NCI-H526 (cell line): ENCODE measurements around the gene HNRNPA3.
"Not testable (repeated sequence)": the region's sequence is repeated elsewhere in the genome, so short reads cannot be mapped to it uniquely, and the experiment has no call there.

ENCODE experiments used
- DNase-seq, 2 experiments: peaks; one replicate each; lab custom pipeline; 2025; lab: John Stamatoyannopoulos, UW

The HNRNPA3 gene

DNA sequence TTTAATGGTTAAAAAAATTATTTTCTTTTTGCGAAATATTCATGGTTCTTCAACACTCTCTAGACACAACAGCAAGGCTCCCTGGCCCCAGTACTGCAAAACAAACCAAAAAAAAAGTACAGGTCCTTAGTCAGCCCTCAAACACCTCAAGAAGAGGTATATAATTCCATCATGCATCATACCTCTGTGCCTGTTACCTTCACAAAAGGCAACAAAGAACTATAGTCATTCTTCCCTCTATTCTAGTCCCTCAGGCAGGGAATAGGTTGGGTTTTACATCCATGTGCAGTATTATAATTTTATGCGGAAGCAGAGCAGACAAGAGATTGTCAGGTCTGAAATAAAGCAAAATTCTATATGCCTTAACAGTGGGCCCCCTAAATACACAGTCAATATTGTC lies 43.4 kb downstream of the HNRNPA3 start:
- no peak for DNase-seq

DNA sequence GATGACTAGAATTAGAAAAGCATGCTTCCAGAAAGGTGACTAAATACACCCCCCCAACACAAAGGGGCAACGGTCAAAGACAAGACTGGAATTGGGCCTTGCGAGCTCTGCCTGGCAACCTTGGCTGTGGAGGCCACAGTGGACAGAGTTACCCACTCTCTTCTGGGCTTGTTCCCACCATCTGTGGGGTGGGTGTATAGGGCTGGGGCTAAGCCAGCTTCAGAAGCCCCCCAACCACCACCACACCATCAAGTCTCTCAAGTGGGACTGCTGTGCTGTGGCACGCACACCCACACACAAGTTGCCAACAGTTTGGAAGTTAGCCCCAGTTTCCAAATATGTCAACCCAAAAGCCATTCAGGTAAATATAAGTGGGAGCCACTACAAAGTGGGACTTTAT lies 44.1 kb downstream of the HNRNPA3 start:
- no peak for DNase-seq

DNA sequence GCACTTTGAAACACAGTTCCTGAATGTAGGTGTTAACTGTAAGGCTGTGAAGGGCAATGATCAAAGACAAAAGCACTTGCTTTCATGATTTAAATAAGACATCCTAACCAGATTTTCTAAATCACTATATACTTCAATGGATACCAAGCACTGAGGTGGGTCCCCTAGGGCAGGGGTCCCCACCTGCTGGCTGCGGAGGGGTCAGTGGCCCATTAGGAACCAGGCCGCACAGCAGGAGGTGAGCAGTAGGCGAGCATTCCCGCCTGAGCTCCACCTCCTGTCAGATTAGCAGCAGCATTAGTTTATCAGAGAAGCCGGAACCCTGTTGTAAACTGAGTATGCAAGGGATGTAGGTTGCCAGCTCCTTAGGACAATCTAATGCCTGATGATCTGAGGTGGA lies 44.9 kb downstream of the HNRNPA3 start:
- no peak for DNase-seq

DNA sequence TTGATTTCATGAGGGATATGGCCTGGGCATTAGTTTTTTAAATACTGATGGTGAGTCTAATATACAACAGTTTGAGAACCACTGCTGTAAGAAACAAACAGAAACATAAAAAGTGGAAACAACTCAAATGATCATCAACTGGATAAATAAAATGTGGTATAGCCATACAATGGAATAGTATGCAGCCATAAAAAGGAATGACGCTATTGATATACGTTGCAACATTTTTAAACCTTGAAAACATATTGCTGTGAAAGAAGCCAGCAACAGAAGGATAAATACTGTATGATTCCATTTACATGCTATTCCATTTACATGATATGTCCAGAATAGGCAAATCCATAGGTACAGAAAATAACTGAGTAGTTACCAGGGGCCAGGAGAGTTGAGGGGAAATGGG lies 45.5 kb downstream of the HNRNPA3 start:
- DNase-seq = no peak

DNA sequence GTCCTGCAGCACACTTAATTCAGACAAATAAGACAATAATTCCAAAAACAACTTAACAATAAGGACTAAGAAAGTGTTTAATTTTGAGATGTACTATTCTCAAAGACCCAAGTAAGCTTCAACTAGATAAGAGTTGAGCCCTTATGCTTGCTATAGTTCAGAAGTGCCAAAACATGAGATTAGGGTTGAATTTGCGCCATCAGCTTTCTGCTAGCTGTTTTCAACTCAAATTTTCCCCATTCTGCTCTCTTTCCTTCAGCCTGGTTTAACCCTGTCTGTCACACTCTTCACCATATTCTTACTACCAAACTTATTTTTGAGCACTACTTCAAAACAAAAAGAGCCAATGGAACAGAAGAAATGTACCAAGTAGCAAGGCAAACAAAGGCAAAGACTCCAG lies 47.8 kb downstream of the HNRNPA3 start:
- DNase-seq = no peak

DNA sequence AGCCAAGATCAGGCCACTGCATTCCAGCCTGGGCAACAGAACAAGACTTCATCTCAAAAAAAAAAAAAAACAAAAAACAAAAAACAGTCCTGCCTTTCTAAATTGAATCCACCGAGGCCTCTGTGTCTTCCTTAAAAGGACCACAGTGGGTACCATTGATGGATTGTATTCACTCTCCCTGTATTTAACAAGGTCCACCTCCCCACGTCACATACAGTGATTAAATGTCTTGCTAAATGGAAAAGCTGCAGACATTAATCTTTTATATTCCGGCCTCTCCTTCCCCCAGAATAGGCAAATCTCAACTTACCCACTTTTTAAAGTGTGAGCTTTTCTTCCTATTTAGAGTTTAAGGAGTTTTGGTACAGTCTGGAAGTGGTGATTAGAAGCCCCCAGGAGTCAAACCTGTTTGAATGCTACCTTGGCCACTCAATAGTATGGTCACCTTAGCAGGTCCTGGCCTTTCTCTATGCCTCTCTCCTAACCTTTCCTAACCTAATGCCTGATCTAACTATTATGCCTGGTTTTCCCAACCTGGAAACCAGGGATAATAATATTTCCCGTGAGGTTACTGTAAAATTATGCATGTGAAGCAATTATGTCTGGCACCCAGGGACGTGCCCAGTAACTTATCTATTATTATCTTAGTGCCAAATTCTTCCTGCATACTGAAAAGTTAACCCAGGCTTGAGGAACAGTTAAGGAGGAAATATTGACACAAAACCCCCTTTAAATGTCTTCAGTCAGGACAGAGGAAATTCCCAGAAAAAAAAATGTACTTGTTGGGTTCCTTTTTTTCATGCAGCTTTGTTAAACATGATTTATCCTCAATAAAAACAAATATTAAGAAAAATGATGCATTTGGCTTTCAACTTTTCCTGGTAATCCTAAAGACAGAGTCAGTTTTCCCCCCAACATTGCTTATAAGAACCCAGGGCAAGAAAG lies 48.8 kb downstream of the HNRNPA3 start:
- DNase-seq = no peak

DNA sequence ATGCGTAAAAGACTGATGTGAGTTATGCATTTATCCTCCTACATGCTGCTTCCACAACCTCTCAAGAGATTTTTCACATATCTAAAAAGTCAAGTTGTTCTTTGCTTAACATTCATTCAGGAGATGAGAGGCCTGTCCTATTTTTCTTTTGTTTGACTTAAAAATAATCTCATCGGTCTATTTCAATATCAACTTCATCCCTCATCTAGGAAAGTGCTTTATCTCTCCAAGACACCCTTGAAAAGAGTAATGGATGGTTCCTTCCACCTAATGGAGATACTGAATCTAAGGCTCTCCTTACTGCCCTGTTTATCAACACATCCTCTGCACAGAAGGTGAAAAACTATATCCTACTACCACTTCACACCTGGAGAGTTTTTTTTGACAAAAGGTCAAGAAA lies 49.5 kb downstream of the HNRNPA3 start:
- DNase-seq = no peak

DNA sequence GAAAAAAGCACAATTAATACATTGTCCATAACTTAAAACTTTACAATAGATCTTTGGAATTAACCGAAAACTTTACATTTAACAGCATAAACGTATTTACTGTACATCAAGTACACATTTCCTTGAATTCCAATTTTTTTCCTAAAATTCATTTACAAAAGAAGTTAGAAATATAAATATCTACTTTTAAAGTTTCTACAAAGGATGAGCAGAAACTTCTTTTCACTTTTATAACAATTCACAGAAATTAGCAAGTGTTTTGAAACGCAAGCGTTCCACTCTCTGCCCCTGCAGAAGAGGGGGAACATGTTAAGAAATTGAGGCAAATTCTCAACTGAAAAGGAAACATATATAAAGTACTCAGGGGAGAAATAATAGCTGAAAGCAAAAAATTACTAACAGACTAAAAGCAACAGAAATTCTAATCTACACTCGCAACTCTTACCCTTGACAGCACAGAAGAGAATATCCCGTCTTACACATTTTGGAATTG lies 50.4 kb downstream of the HNRNPA3 start:
- DNase-seq = no peak

DNA sequence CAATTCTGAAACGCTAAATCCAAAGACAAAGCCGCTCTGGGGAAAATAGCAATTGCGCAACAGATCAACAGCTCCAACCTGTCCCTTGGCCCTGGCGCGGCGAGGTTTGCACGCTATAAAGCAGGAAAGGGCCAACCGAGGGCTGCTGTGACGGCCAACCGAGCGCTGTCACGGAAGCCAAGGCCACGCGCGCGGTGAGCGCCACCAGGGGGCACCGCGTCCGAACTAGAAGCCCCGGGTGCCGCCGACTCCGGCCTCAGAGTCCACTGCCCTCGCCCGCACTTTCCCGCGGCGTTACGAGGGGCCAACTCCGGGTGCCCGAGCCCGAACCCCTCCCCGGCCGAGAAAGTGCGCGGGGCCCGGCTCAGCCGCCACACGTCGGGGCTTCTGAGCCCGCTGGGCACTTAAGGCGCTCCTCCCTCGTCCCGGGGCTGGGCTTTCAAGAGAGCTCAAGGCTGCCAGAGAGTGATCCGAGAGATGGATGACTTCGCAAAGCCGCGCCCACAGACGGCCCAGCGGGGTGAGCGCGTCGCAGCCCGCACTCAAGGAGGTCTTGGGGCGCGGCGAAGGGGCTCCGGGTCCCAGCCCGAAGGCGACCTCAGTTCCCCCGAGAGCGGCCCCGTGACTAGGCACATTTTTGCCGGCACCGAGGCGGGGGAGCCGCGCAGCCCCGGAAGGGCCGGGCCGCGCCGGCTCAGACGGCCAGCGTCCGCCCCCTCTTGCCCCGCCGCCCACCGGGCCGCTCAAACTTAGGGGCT lies 51.0 kb downstream of the HNRNPA3 start:
- DNase-seq = peak; percentile 89 to 99

DNA sequence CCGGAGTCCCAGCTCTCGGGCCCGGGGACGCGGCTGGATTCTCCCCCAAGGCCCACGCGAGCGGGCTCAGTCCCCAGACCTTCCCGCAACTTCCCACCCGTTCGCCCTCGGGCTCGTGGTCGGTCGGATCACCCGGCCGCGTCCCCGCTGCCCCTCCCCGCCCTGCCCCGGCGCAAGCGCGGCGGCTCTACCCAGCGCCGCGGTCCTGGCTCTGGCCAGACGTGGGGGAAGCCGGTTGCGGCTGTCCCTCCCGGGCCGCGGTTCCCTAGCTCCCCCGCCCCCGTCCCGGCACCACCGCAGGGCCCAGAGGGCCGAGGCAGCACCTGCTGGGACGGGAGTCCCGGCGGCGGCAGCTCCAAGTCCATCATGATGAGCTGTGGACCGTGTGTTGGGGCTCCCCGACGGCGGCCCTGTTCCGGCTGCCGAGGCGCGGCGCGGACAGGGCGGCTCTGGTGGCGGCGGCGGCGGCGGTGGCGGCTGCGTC lies 51.7 kb downstream of the HNRNPA3 start:
- peak in 1 of 2 experiments; percentile 85 for DNase-seq

DNA sequence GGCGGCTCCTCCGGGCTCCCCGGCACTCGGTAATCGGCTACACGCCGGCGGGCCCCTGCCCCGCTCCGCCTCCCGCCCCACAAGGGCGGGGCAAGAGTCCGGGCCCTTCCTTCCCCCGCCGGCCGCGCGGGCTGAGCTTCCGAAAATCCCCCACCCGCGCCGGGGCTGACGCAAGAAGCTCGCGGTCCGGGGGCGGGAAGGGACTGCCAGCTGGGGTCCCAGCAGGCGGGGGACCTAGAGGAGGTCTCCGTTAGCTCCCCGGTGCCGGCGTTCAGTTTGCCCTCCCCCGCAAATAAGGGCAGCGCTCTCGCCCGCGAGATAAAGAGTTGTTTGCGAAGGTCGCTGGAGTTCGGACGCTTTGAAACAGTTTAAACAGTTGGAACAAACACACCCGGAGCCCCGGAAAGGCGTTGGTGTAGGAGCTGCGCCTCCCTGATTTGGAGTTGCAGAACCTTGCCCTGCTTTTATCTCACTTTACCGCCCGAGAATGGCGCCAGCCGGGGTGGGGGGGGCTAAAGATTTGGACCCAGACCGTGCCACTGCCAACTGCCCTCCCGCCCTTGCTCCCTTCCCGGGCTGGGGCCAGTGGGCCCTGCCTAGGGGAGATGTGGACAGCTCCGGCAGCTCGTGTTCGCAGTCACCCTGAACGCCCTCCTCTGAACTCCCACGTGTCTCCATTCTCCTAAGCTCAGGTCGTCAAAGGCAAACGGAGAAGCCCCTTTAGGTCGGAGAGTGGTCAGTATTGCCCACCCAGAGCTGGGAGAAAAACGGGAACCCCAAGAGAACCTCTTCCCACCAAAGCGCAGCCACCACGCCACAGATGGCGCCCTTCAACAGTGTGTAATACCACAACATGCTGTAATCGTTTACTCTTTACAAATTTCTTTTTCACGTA lies 52.3 kb downstream of the HNRNPA3 start, which contains the start of gene NFE2L2:
NFE2L2 (minus strand) TSS at position 35 of the 895 bp plus-strand sequence. CDS start 151 bp downstream, outside the sequence.
- peak; percentile 66 to 92 for DNase-seq

DNA sequence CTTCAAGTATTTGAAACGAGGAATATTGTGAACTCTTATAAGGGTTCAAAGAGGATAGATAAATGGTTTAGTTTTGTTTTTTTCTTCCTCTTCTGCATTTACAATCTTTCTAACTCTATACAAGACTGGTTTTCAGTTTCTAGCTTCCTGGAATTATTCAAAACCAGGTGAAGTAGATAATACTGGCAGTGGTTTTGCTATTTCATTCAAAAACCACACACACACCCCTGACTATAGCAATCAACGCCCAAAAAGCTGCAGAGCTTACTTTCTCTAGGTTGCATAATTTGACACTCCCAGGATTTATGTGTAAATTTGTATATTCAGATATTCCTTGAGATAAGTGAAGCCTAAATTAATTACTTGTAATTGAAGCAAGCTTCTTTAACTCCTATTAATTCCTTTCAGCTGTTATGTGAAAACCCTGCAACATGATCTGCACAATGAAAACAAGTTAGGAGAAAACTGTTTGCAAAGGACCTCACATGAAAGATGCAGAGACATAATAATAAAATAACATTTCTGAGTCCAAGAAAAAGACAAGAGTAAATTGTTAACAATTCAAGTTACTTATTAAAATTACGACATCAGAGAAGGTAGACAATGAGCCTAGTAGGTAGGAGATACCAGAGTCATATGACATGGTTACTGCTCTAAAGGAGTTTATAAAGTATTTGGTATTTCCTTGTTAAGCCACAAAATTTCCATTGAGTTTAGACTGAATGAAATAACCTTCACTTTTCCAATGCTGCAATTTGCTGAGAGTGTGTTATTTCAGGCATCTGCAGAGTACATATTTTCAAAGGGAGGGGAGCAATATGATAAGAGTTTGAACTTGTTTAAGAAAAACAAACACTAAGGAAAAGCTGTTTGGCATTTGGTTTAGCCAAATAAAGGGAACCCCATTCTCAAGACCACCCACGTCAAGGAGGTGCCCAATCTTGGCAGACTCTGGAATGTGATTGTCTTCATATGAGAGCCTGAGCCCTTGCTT lies 53.5 kb downstream of the HNRNPA3 start:
- peak; percentile 37 to 50 for DNase-seq

DNA sequence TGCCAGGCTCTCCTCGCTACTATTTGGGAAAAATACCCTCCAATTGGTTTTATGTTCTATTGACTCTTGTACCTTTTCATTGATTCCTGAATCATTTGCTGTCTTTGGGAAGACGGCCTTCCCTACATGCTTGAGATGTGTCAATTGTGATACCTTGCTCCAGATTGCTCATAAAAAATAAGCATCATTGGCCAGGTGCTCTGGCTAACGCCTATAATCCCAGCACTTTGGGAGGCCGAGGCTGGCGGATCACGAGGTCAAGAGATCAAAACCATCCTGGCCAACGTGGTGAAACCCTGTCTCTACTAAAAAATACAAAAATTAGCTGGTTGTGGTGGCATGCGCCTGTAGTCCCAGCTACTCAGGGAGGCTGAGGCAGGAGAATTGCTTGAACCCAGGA lies 54.4 kb downstream of the HNRNPA3 start:
- not testable (repeated sequence) for DNase-seq

DNA sequence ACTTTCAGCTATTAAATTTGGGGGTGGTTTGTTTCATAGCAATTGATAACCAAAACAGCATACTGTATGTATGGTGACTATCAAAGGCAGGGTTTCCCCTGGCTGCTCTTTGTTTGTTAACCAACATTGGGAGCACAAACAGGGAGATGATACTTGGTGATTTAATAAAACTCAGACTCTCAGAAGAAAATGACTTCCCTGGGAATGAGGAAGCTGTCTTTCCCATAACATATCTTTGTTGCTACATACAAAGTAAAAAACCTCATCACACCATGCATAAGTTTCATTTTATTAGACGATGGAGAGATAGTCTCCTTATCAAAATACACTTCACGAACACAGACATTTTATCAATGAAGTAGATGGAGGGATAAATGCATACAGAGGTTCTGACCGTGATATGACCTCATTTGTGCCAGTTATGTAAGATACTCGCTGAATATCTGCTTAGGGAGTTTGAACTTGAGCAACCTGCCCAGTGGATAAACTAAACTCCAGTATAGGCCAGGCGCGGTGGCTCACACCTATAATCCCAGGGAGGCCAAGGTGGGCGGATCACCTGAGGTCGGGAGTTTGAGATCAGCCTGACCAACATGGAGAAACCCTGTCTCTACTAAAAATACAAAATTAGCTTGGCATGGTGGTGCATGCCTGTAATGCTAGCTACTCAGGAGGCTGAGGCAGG lies 55.7 kb downstream of the HNRNPA3 start:
- no peak for DNase-seq

DNA sequence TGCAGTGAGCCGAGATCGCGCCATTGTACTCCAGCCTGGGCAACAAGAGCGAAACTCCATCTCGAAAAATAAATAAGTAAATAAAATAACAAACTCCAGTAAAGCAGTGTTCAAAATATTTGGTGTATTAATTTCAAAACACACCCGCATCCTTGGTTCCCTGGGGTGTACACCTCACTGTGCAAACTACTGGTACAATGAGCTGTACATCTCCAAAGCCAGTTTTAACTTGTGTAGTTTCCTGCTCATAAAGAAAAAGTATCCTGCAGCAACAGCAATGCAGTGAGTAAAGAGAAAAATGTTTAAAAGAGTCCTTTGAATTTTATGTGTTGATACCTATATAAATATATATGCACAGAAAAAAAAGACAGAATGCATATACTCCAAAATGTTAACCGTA lies 56.3 kb downstream of the HNRNPA3 start:
- DNase-seq = no peak

DNA sequence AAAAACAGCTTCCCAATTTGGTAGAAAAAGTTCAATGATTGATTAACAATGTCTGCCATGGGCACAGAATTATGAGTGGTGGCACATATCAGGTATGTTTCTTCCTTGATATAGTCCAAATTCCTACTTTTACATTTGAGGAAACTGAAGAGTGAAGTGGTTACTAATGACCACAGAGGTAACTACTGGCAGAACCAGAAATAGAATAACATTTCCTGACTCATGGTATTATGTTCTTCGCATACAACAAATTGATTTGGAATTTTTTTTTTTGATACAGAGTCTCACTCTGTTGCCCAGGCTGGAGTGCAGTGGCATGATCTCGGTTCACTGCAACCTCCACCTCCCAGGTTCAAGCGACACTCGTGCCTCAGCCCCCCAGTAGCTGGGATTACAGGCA lies 57.9 kb downstream of the HNRNPA3 start:
- no peak for DNase-seq

DNA sequence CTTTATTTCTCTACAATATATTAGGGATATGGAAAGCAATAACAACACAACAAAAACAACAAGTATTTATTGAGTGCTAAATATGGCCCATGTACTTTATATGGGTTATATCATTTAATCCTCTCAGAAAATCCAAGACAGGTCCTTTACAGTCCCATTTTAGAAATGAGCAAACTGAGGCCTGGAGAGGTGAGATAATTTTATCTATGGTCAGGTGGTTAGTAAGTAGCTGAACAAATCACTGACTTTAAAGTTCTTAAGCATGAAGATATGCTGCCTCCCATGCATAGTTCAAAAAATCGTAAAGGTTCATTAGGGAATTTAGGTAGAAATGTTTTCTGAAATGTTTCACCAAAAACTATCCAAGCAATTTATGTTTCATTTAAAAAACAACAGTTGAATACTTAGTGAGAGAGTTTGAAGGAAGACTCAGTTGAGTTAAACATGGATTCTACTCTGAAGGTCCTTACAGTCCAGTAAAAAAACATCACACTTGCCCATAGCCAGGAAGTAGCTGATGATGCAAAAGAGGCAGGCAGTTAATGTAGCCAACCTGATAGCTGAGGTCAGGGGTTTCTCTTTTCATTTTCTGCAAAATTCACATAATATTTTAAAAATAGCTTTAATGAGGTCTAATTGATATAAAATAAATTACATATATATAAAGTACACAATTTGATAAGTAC lies 59.5 kb downstream of the HNRNPA3 start:
- DNase-seq = no peak

DNA sequence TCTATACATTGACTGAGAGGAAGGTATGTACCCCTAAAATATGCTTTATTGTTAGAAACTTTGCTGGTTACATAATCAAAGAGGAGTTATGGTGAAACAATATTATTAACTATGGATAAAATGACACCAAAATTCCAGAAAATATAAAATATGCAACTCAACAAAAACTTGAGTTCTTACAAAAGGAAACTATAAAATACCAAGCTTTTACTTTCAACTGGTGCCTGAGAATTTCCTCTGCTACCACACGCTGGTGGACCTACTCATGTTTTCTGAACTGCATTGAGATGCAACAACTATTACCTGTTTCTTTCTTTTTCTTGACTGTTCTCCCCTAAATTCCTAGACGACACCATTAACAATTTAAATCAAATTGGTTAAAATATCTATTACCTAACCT lies 60.2 kb downstream of the HNRNPA3 start:
- no peak for DNase-seq

DNA sequence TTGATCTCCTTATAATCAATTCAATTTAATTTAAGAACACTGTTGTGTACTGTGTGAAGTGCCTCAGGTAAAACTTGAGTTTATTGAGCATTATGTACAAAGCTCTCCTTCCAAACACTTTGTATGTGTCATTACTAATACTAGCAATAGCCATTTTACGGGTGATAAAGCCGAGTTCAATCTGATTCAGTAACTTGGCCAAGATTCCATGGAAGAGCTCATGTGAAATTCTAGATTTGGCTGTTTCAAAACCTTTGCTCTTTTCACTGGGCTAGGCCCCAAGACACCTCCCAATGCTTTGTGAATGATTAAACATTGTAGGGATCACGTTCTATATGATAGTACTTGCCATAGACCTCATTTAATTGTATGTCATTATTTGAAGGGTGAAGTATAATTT lies 60.8 kb downstream of the HNRNPA3 start:
- DNase-seq = no peak
